OCI-LY1 (cell line): ENCODE measurements around the gene KMO.
A peak's percentile ranks its signal among the peaks of the same experiment; 100 is the strongest.

Source experiments
- H2AFZ ChIP-seq: fragments of 200-600 bp; sonication (generic), shearing (Covaris generic); 2 replicates; pipeline ENCODE4 v1.6.0; 2014; ENCODE audit warnings: antibody characterized with exemption, mild to moderate bottlenecking, low read length
- H3F3A ChIP-seq: fragments of 200-600 bp; sonication (generic), shearing (Covaris generic); 2 replicates; pipeline ENCODE4 v1.6.0; 2014; ENCODE audit warnings: mild to moderate bottlenecking, antibody characterized with exemption, low read length, moderate library complexity; ENCODE audit not compliant: insufficient read depth
- H3K27ac ChIP-seq: fragments of 200-600 bp; sonication (generic); 2 replicates; pipeline ENCODE4 v1.5.1; 2014; ENCODE audit warnings: low read length, mixed run types, mild to moderate bottlenecking, low read depth; ENCODE audit not compliant: poor library complexity, severe bottlenecking
- H3K27me3 ChIP-seq: fragments of 200-600 bp; sonication (generic); 2 replicates; pipeline ENCODE4 v1.6.0; 2014; ENCODE audit warnings: antibody characterized with exemption, mild to moderate bottlenecking, low read length, moderate library complexity; ENCODE audit not compliant: insufficient read depth
- H3K36me3 ChIP-seq: fragments of 200-600 bp; sonication (generic); 2 replicates; pipeline ENCODE4 v1.6.1; 2014; ENCODE audit warnings: mild to moderate bottlenecking, antibody characterized with exemption, low read length, moderate library complexity, mixed read lengths; ENCODE audit not compliant: insufficient read depth
- H3K4me1 ChIP-seq: fragments of 200-600 bp; sonication (generic); 2 replicates; pipeline ENCODE4 v1.5.1; 2014; ENCODE audit warnings: mild to moderate bottlenecking, low read length, moderate library complexity; ENCODE audit not compliant: insufficient read depth, severe bottlenecking
- H3K4me2 ChIP-seq: fragments of 200-600 bp; sonication (generic), shearing (Covaris generic); 2 replicates; pipeline ENCODE4 v1.6.1; 2014; ENCODE audit warnings: low read length
- H3K4me3 ChIP-seq: fragments of 200-600 bp; sonication (generic); 2 replicates; pipeline ENCODE4 v1.5.1; 2014; ENCODE audit warnings: low read length, low read depth, mild to moderate bottlenecking, mixed read lengths; ENCODE audit not compliant: poor library complexity, severe bottlenecking
- H3K79me2 ChIP-seq: fragments of 200-600 bp; shearing (Covaris generic); 2 replicates; pipeline ENCODE4 v1.6.1; 2016; ENCODE audit warnings: mixed run types, low read length, mixed read lengths; ENCODE audit not compliant: insufficient read depth
- H3K9ac ChIP-seq: fragments of 200-600 bp; sonication (generic), shearing (Covaris generic); 2 replicates; pipeline ENCODE4 v1.6.1; 2014; ENCODE audit warnings: mild to moderate bottlenecking, low read length, mixed read lengths
- H3K9me2 ChIP-seq: fragments of 200-600 bp; sonication (generic), shearing (Covaris generic); 2 replicates; pipeline ENCODE4 v1.6.1; 2014; ENCODE audit warnings: low read depth, mild to moderate bottlenecking, low read length, mixed read lengths
- H3K9me3 ChIP-seq: fragments of 200-600 bp; shearing (Covaris generic); 2 replicates; pipeline ENCODE4 v1.6.1; 2014; ENCODE audit warnings: low read length, mixed read lengths
- H4K20me1 ChIP-seq: fragments of 200-600 bp; sonication (generic), shearing (Covaris generic); 2 replicates; pipeline ENCODE4 v1.6.0; 2016; ENCODE audit warnings: mild to moderate bottlenecking, low read length; ENCODE audit not compliant: insufficient read depth
- EZH2 ChIP-seq: fragments of 200-600 bp; sonication (generic), shearing (Covaris generic); IDR thresholded peaks from 2 replicates; pipeline ENCODE4 v1.8.0; 2017; ENCODE audit warnings: borderline replicate concordance, mixed run types, mild to moderate bottlenecking, antibody characterized with exemption, low read length, moderate library complexity, mixed read lengths
- TF ChIP-seq, protein P1 (sequence below): fragments of 200-600 bp; sonication (generic), shearing (Covaris generic); IDR thresholded peaks from 2 replicates; pipeline ENCODE4 v1.5.1; 2017; ENCODE audit warnings: mild to moderate bottlenecking, antibody characterized with exemption, low read length, moderate library complexity, mixed read lengths

KMO gene

DNA sequence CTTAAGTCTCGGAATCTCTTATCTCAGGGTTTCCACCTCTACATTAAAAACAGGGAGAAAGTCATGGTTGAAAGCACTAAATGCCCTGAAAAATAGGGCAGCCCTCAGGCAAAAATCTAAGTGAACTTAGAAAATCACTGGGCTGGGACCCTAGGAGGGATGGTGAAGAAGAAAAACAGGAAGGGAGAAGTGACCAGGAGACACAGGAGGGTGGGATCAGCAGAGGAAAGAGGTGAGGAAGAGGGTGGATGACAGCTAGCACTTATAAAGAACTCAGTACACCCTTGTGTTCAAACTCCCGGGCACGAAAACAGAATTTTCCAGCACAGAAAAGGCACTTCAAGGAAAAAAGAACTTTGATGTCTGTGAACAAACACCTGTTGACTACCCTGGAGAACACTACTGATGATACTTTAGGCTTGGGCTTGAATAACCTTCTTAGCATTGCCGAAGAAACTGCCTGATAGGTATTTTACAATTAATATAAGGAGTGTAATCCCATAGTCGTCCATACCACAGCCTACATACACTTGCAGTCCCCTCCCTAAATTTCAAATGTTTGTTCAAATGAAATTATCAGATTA lies 106.0 kb downstream of the KMO start:
- no peaks in the 10 kb centered on the region for H4K20me1 ChIP-seq
- H3K4me1 ChIP-seq = peaks cover 28% of the 10 kb centered on the region
- H3K79me2 ChIP-seq = no peaks in the 10 kb centered on the region
- no peak overlapping the region for H3K9ac ChIP-seq
- H3K4me2 ChIP-seq = no peak overlapping the region
- no peak for TF ChIP-seq EZH2
- TF ChIP-seq, protein P1, sequence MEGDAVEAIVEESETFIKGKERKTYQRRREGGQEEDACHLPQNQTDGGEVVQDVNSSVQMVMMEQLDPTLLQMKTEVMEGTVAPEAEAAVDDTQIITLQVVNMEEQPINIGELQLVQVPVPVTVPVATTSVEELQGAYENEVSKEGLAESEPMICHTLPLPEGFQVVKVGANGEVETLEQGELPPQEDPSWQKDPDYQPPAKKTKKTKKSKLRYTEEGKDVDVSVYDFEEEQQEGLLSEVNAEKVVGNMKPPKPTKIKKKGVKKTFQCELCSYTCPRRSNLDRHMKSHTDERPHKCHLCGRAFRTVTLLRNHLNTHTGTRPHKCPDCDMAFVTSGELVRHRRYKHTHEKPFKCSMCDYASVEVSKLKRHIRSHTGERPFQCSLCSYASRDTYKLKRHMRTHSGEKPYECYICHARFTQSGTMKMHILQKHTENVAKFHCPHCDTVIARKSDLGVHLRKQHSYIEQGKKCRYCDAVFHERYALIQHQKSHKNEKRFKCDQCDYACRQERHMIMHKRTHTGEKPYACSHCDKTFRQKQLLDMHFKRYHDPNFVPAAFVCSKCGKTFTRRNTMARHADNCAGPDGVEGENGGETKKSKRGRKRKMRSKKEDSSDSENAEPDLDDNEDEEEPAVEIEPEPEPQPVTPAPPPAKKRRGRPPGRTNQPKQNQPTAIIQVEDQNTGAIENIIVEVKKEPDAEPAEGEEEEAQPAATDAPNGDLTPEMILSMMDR = no peak
- no peaks in the 10 kb centered on the region for H3K27me3 ChIP-seq
- no peak overlapping the region for H3K27ac ChIP-seq
- H2AFZ ChIP-seq = no peak overlapping the region
- no peak overlapping the region for H3K4me3 ChIP-seq
- no peaks in the 10 kb centered on the region for H3K9me3 ChIP-seq
- no peaks in the 10 kb centered on the region for H3F3A ChIP-seq
- H3K9me2 ChIP-seq = no peaks in the 10 kb centered on the region
- peaks cover 5% of the 10 kb centered on the region; the same call in 1 of the 2 replicates for H3K36me3 ChIP-seq

DNA sequence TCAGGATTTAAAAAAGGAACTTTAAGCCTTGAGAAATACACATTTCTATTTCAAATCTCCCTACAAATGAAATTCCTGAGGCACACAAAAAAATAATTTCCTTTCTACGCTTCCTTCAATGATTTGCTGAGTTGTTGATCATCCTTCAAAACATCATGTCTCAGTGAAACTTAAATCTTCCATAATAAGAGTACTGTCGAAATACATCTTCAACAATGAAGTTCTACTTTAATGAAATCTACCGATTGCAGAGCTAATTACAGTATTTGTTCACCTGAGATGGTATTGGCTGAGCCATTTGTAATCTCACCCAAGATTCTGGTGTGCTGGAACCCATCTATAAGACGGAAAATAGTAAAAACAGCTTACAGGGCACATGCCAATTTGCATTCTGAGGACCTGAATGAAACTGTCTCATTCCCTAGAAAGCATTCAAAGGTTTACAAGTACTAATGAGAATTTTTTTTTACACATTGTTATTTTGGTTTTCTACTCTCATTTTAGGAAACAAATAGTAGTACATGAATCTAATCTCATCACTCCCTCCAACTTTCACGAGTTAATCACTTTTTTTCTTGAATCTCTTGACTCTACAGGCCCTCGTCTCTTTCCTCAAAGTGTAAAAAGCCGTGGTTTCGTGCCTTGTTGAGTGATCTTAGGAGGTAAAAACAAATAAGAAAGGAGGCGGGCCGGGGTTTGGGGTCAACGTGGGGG lies 106.9 kb downstream of the KMO start:
- H3K36me3 ChIP-seq = peaks cover 5% of the 10 kb centered on the region; the same call in 1 of the 2 replicates
- H3K79me2 ChIP-seq = no peaks in the 10 kb centered on the region
- H3K9ac ChIP-seq = peak overlapping the region; percentile 38; the same call in 1 of the 2 replicates
- H3K27me3 ChIP-seq = no peaks in the 10 kb centered on the region
- H3F3A ChIP-seq = no peaks in the 10 kb centered on the region
- no peaks in the 10 kb centered on the region for H3K9me3 ChIP-seq
- peak overlapping the region; percentile 94 for H3K4me3 ChIP-seq
- no peak for TF ChIP-seq EZH2
- TF ChIP-seq, protein P1 = no peak
- H3K4me1 ChIP-seq = peaks cover 28% of the 10 kb centered on the region
- peak overlapping the region; percentile 99 for H3K4me2 ChIP-seq
- no peaks in the 10 kb centered on the region for H4K20me1 ChIP-seq
- H2AFZ ChIP-seq = no peak overlapping the region
- no peak overlapping the region for H3K27ac ChIP-seq
- H3K9me2 ChIP-seq = no peaks in the 10 kb centered on the region

DNA sequence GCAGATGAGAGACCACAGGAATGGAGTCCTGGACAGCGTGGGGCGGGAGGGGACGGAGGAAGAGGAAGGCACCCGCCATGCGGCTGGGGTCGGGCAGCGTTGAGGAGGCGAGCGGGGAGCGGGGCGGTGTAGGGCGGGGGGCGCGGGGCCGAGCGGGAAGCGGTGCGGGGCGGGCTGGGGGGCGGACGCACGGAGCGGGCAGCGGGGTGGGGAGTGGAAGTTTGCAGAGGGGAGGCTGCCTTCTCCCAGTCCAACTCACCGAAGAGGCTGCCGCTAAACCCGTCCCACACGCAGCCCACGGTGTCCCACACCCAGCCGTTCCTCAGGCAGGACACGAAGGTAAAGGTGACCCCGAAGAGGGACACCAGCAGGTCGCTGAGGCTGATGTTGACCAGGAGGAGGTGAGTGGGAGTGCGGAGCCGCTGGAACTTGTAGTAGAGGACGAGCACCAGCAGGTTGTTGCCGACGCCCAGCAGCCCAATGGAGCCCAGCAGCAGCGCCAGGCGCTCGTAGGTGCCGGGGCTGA lies 107.5 kb downstream of the KMO start:
- no peaks in the 10 kb centered on the region for H3K79me2 ChIP-seq
- peak overlapping the region; percentile 99 for H3K4me2 ChIP-seq
- no peak overlapping the region for H2AFZ ChIP-seq
- H3K36me3 ChIP-seq = peaks cover 5% of the 10 kb centered on the region; the same call in 1 of the 2 replicates
- H3K27ac ChIP-seq = no peak overlapping the region
- no peaks in the 10 kb centered on the region for H3K27me3 ChIP-seq
- no peaks in the 10 kb centered on the region for H3K9me2 ChIP-seq
- H3K4me1 ChIP-seq = peaks cover 28% of the 10 kb centered on the region
- TF ChIP-seq EZH2 = no peak
- TF ChIP-seq, protein P1 = no peak
- peak overlapping the region; percentile 94 for H3K4me3 ChIP-seq
- H4K20me1 ChIP-seq = no peaks in the 10 kb centered on the region
- H3K9me3 ChIP-seq = no peaks in the 10 kb centered on the region
- H3K9ac ChIP-seq = peak overlapping the region; percentile 83
- no peaks in the 10 kb centered on the region for H3F3A ChIP-seq
